Measurements from ENCODE around the gene ACTL6B. TPM values are rescaled to one million over a fixed set of nuclear protein-coding genes. Genes with fewer than 3 reads are reported as not detected.

ACTL6B gene
- polyA plus RNA-seq, 2 of the 4 experiments (the other 2 are of a cell fraction), result not detected

DNA sequence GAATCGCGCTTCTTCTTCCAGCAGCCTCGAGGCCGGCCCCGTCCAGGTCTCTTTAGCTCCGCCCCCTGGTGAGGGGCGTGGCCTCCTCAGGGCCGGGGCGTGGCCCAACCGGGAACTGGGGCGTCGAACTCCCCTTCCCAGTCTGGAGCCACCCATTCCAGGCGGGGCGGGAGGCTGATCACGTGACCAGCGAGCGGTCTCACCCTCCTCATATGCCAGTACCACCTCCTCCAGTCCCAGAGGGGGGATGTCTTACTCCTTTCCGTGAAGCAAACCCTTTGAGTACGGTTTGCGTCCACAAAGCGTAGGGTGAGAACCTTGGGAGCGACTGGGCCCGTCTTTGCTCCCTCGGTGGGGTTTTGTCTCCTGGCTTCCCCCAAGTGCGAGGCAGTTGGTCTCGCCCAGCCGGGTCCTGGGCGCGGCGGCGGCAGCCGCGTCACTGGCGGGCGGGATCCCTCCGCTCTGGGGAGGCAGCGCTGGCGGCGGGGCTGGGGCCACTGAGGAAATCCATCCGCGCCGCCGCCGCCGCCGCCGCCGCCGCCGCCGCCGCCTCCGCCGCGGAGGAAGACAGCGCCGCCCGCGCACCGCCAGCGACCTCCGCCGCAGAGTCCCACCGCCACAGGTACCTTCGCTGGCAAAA, 17.2 kb upstream of the ACTL6B start, which contains the start of gene GNB2 (continued):
- TF ChIP-seq HMGXB4 (CRISPR knock-in tag; IDR thresholded peaks at IDR 0.05; ENCODE audit: borderline replicate concordance) (no peak; the same call in 1 of the 2 replicates), CBX8 (IDR thresholded peaks at IDR 0.05) (no peak), MYC (IDR thresholded peaks at IDR 0.05; ENCODE audit: borderline replicate concordance, low read length) (no peak), TFCP2L1 (CRISPR knock-in tag; IDR thresholded peaks at IDR 0.05) (0 out of 2 replicates have a peak, but pooled peaks have one; percentile 50), POLR2A (IDR thresholded peaks at IDR 0.05; ENCODE audit: low read length) (peak; percentile 26), ATOH8 (CRISPR knock-in tag; IDR thresholded peaks at IDR 0.05; ENCODE audit: low read depth) (no peak), EHF (CRISPR knock-in tag; IDR thresholded peaks at IDR 0.05) (no peak), USF2 (IDR thresholded peaks at IDR 0.05) (peak; percentile 98), SREBF2 (IDR thresholded peaks at IDR 0.05) (no peak), ZSCAN20 (CRISPR knock-in tag; IDR thresholded peaks at IDR 0.05) (no peak), PBX3 (IDR thresholded peaks at IDR 0.05) (peak; percentile 94), MAFK (IDR thresholded peaks at IDR 0.05; ENCODE audit: partially characterized antibody) (no peak), GATA3 (IDR thresholded peaks at IDR 0.05; ENCODE audit: borderline replicate concordance) (peak; percentile 80), FOSL2 (IDR thresholded peaks at IDR 0.05) (no peak), FOSL2 (CRISPR knock-in tag; IDR thresholded peaks at IDR 0.05) (peak; percentile 61; the same call in 1 of the 2 replicates), RFX5 (IDR thresholded peaks at IDR 0.05) (no peak; the same call in 1 of the 2 replicates), SMC3 (IDR thresholded peaks at IDR 0.05) (no peak)

DNA sequence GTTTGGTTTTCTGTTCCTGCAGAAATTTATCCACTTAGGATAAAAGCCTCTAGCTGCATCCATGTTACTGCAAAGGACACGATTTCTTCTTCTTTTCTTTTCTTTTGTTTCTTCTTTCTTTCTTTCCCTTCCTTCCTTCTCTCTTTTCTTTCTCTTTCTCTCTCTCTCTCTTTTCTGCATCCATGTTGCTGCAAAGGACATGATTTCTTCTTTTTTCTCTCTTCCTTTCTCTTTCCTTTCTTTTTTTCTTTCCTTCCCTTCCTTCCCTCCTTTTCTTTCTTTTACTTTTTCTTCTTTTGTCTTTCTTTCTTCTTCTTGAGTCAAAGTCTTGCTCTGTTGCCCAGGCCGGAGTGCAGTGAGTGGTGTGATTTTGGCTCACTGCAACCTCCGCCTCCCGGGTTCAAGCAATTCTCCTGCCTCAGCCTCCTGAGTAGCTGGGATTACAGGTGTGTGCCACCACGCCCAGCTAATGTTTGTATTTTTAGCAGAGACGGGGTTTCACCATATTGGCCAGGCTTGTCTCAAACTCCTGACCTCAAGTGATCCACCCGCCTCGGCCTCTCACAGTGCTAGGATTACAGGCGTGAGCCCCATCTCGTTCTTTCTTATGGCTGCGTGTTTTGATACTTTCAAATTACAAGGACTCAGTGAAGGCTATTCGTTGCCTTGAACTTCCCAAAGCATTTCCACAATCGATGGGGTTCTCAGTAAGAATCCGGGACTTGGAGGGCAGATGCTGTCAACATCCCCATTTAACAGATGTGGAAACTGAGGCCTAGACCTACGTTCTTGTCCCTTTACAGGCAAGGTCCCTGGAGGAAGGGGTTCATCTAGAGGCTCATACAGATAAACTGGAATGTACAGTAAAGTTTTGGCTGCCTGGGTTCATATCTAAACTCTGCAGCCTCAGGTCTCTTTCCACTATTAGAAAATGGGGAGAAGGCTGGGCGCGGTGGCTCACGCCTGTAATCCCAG, 15.4 kb upstream of the ACTL6B start:
- CTCF ChIA-PET, result interaction anchor here (1.2 to 2.5 kb wide), 2 partner anchors 21 to 37 kb away, joined by 3 to 9 read pairs; no protein-coding TSS in a partner anchor
- DNase-seq (ENCODE audit: low read depth in 1 of 2, low spot score in 1 of 2) (no peak), FAIRE-seq (no peak), ATAC-seq (no peak)
- Histone ChIP-seq H3K9me3 (no peaks in the 10 kb centered on the region), H3K4me2 (no peak overlapping the region), H3K4me3 (no peak overlapping the region), H3K4me1 (peaks cover 9% of the 10 kb centered on the region), H3K27ac (no peak overlapping the region)
- TF ChIP-seq EHF (CRISPR knock-in tag; IDR thresholded peaks at IDR 0.05), result no peak
- no peak for TF ChIP-seq ELK1 (IDR thresholded peaks at IDR 0.05; ENCODE audit: low read depth, low read length)
- no peak for TF ChIP-seq RAD21 (conservative IDR thresholded peaks at IDR 0.05 in 1 of 2, IDR thresholded peaks at IDR 0.05 in 1 of 2)
- TF ChIP-seq HOXB13 (CRISPR knock-in tag; IDR thresholded peaks at IDR 0.05; ENCODE audit: low read depth), result no peak
- TF ChIP-seq EP300 (IDR thresholded peaks at IDR 0.05), result no peak
- no peak for TF ChIP-seq HDAC2 (IDR thresholded peaks at IDR 0.05)
- no peak for TF ChIP-seq ZC3H11A (IDR thresholded peaks at IDR 0.05)
- no peak for TF ChIP-seq RARB (CRISPR knock-in tag; IDR thresholded peaks at IDR 0.05)
- no peak for TF ChIP-seq MAFK (IDR thresholded peaks at IDR 0.05; ENCODE audit: partially characterized antibody)
- TF ChIP-seq FOSL2 (IDR thresholded peaks at IDR 0.05), result no peak
- no peak for TF ChIP-seq FOSL2 (CRISPR knock-in tag; IDR thresholded peaks at IDR 0.05)
- TF ChIP-seq MAX (IDR thresholded peaks at IDR 0.05), result no peak
- TF ChIP-seq HOXB5 (CRISPR knock-in tag; IDR thresholded peaks at IDR 0.05), result no peak
- TF ChIP-seq HOXA7 (CRISPR knock-in tag; IDR thresholded peaks at IDR 0.05), result no peak
- TF ChIP-seq RCOR1 (IDR thresholded peaks at IDR 0.05; ENCODE audit: low read depth, low read length), result no peak
- TF ChIP-seq RFX5 (IDR thresholded peaks at IDR 0.05), result no peak
- POLR2A ChIA-PET, result no interaction called here
- 81% methylated on average over 18 of the region's 18 CpGs for WGBS (ENCODE audit: missing lambda C conversion rate)
